K562 (cell line): Measurements from ENCODE around the gene NOD1. TPM values are rescaled to one million over a fixed set of nuclear protein-coding genes. Genes with fewer than 3 reads are reported as not detected.
A peak's percentile ranks its signal among the peaks of the same experiment; 100 is the strongest.

Experiments
- ATAC-seq: fragments of 200-7000 bp; cut with Tn5 transposase; 3 replicates; pipeline ENCODE4 v1.9.1; 2020; ENCODE audit warnings: moderate library complexity
- BruUV-seq: library from RNA; stranded (reverse); fragments of 400-500 nt; replicated peaks from 2 replicates; lab custom pipeline; 2021; lab: Mats Ljungman, UMichigan
- CTCF ChIA-PET: fragments of 300-600 bp; formaldehyde crosslinking; extraction: SDS; loops from one replicate; lab custom pipeline; 2021; ENCODE audit warnings: low intra/inter-chr PET ratio; lab: Yijun Ruan, JAX
- POLR2A ChIA-PET: fragments of 300-600, 350-650 bp; sonication (Branson Sonifier 250); formaldehyde crosslinking; extraction: SDS; loops from one replicate; lab custom pipeline; 2021; ENCODE audit warnings: antibody characterized with exemption, inconsistent platforms; lab: Yijun Ruan, JAX
- DNase-seq, 4 experiments: peaks; one replicate each; pipeline versions ENCODE4 v3.0.0 to v3.0.0-alpha.2; 2011 to 2018; ENCODE audit warnings: low spot score in 3 of 4, mixed read lengths in 3 of 4; ENCODE audit errors: extremely low read depth in 1 of 4
- FAIRE-seq: peaks from 2 replicates; lab custom pipeline; 2011; peaks lifted over from hg19 to GRCh38; lab: Jason Lieb, UNC
- H2AFZ ChIP-seq: 2 replicates; pipeline ENCODE4 v1.6.0; 2011; ENCODE audit warnings: low read depth, low read length, control low read depth, inconsistent platforms
- H3K27ac ChIP-seq: fragments of 200-600 bp; 3 replicates; pipeline ENCODE4 v1.8.0; 2011; ENCODE audit warnings: low read depth, mild to moderate bottlenecking, control low read depth, inconsistent platforms, low read length, moderate library complexity, mixed read lengths; ENCODE audit errors: extremely low read depth
- H3K27me3 ChIP-seq, 2 experiments: fragments of 300-600 bp in 1 of 2; 2 replicates in 1 of 2; 3 replicates in 1 of 2; pipeline versions ENCODE4 v1.6.0 to v1.8.0; 2011; ENCODE audit warnings: inconsistent platforms in 2 of 2, low read length in 2 of 2, mild to moderate bottlenecking in 1 of 2, mixed read lengths in 1 of 2, moderate library complexity in 1 of 2; ENCODE audit not compliant: control insufficient read depth in 2 of 2, insufficient read depth in 2 of 2
- H3K36me3 ChIP-seq: fragments of 300-600 bp; 3 replicates; pipeline ENCODE4 v1.8.0; 2011; ENCODE audit warnings: mild to moderate bottlenecking, low read length, inconsistent platforms; ENCODE audit not compliant: control insufficient read depth, insufficient read depth
- H3K4me1 ChIP-seq, 2 experiments: fragments of 200-600 bp in 1 of 2; replicated peaks in 1 of 2; 2 replicates in 1 of 2; 3 replicates in 1 of 2; pipeline versions ENCODE4 v1.5.1 to v1.8.0; 2011; ENCODE audit warnings: inconsistent platforms in 2 of 2, low read length in 2 of 2, mild to moderate bottlenecking in 1 of 2, mixed read lengths in 1 of 2, moderate library complexity in 1 of 2; ENCODE audit not compliant: control insufficient read depth in 2 of 2, insufficient read depth in 2 of 2
- H3K4me2 ChIP-seq: 2 replicates; pipeline ENCODE4 v1.6.1; 2011; ENCODE audit warnings: low read length, control low read depth, inconsistent platforms, mixed read lengths; ENCODE audit not compliant: insufficient read depth
- H3K4me3 ChIP-seq: fragments of 200-600 bp; sonication (generic), shearing (Covaris generic); 2 replicates; pipeline ENCODE4 v1.5.1; 2016; ENCODE audit warnings: control low read depth, inconsistent platforms
- H3K79me2 ChIP-seq: fragments of 200-600 bp; 3 replicates; pipeline ENCODE4 v1.8.0; 2011; ENCODE audit warnings: low read length, inconsistent platforms; ENCODE audit not compliant: control insufficient read depth, insufficient read depth
- H3K9ac ChIP-seq, 2 experiments: 2 replicates each; pipeline versions ENCODE4 v1.6.0 to v1.6.1; 2011; ENCODE audit warnings: low read depth in 2 of 2, low read length in 2 of 2, control low read depth in 1 of 2, inconsistent platforms in 1 of 2, mild to moderate bottlenecking in 1 of 2, mixed read lengths in 1 of 2; ENCODE audit not compliant: insufficient read depth in 1 of 2
- H3K9me1 ChIP-seq: one replicate; pipeline ENCODE4 v1.6.0; 2011; ENCODE audit warnings: inconsistent platforms, mild to moderate bottlenecking, low read length, moderate library complexity; ENCODE audit not compliant: control insufficient read depth, insufficient read depth
- H3K9me3 ChIP-seq: replicated peaks from 2 replicates; pipeline ENCODE4 v1.5.1; 2011; ENCODE audit warnings: low read depth, low read length, inconsistent platforms; ENCODE audit not compliant: control insufficient read depth, insufficient read depth
- H4K20me1 ChIP-seq: replicated peaks from 2 replicates; pipeline ENCODE4 v1.6.1; 2011; ENCODE audit warnings: low read length, inconsistent platforms, mixed read lengths; ENCODE audit not compliant: control insufficient read depth, insufficient read depth
- CEBPB ChIP-seq: fragments of 450-650 bp; IDR thresholded peaks from 2 replicates; pipeline ENCODE4 v1.6.1; 2016; ENCODE audit warnings: missing genetic modification characterization, missing compliant biosample characterization
- CHD2 ChIP-seq: IDR thresholded peaks from 2 replicates; pipeline ENCODE4 v1.6.1; 2011; ENCODE audit warnings: low read depth, low read length
- MTA1 ChIP-seq: fragments of 450-650 bp; IDR thresholded peaks from 2 replicates; pipeline ENCODE4 v1.6.1; 2017; ENCODE audit warnings: borderline replicate concordance
- RBM25 ChIP-seq: fragments of 200-400 bp; formaldehyde crosslinking; IDR thresholded peaks from 2 replicates; pipeline ENCODE4 v1.6.1; 2018; ENCODE audit warnings: low read length, low read depth, moderate library complexity; ENCODE audit not compliant: severe bottlenecking
- SPI1 ChIP-seq: IDR thresholded peaks from 2 replicates; pipeline ENCODE4 v1.6.1; 2011; ENCODE audit warnings: low read depth, low read length, control low read depth, borderline replicate concordance
- TRIM28 ChIP-seq: fragments of 450-650 bp; IDR thresholded peaks from 2 replicates; pipeline ENCODE4 v1.6.1; 2017
- WGBS: fragments of 100-300 bp; shearing (Covaris generic); methylation state at CpG from one replicate; pipeline ENCODE4 v1.1.6; 2016; ENCODE audit warnings: low coverage, mixed read lengths; ENCODE audit not compliant: insufficient coverage; ENCODE audit errors: missing lambda C conversion rate; 5-methylcytosine and 5-hydroxymethylcytosine counted together
- in situ Hi-C: fragments of 300-500 bp; cut with MboI; formaldehyde crosslinking; loops from 4 replicates; pipeline ENCODE4 v1.15.0; 2018; ENCODE audit warnings: inconsistent platforms, mixed read lengths
- intact Hi-C: fragments of 100-400 bp; cut with micrococcal nuclease; formaldehyde crosslinking; loops from 2 replicates; pipeline ENCODE4 v1.14.2; 2022
- polyA plus RNA-seq, 8 experiments: library from polyadenylated mRNA; depleted of rRNA in 4 of 8; stranded (reverse) in 5 of 8; unstranded in 3 of 8; fragments of >200 nt; fragmentation: Nextera tagmentation in 2 of 8; fragmentation: Illumina TruSeq in 1 of 8; extraction: Ambion mirVana in 2 of 8; extraction: Trizol in 1 of 8; gene quantifications; 2 replicates each; pipeline versions ENCODE4 v1.2.1 to v1.2.3, GENCODE V29; 2011 to 2014; ENCODE audit warnings: inconsistent platforms in 1 of 8, missing spikeins in 1 of 8
- total RNA-seq, 7 experiments: library from RNA; depleted of rRNA in 6 of 7; stranded (reverse); fragments of >200 nt in 6 of 7; fragmentation: Illumina TruSeq in 2 of 7; extraction: Trizol in 2 of 7; gene quantifications; 2 replicates each; pipeline versions ENCODE4 v1.2.1 to v1.2.3, GENCODE V29; 2011 to 2021; ENCODE audit warnings: low replicate concordance in 1 of 7

Gene NOD1
- total and polyA plus RNA-seq, 9 of the 15 experiments (the other 6 are each of a cell fraction or from before 2014, with no cell fraction given) = 0.34 to 7.1 (median 4.7) TPM

- CTCF ChIA-PET = no interaction called here
Measured at GRCh38 chr7:30502470-30503251, 24.1 kb upstream of the NOD1 start.

DNA sequence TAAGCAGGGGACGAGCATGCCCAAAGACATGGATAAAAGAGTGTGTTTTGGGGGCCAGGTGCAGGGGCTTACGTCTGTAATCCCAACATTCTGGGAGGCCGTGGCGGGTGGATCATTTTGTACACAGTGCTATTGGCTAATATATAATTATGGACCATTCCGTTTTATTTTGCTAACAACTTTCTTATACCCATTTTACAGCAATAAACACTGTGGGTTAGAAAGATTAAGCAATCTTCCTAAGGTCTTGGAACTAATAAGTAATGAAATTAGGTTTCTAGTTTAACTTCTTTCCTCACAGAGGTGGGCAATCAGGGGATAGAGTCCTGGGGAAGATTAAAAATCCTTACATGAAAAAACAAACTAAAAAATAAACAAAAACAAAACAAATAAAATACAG, 22.7 kb upstream of the NOD1 start:
- Histone ChIP-seq H3K36me3 (peaks cover 55% of the 10 kb centered on the region), H3K9me1 (no peaks in the 10 kb centered on the region), H3K27me3 (no peaks in the 10 kb centered on the region), H3K4me1 (peaks cover 14 to 16% of the 10 kb centered on the region in 2 experiments; a peak in 4 of 5 replicates), H4K20me1 (no peaks in the 10 kb centered on the region), H3K9ac (no peak overlapping the region), H3K27ac (no peak overlapping the region), H3K79me2 (peaks cover 51% of the 10 kb centered on the region), H3K9me3 (no peaks in the 10 kb centered on the region; the same call in 1 of the 2 replicates), H2AFZ (no peak overlapping the region), H3K4me3 (no peak overlapping the region), H3K4me2 (no peak overlapping the region)
- in situ Hi-C loops (no loop called here), intact Hi-C loops (no loop called here)
- 85% methylated on average over 5 of the region's 5 CpGs for WGBS
- TF ChIP-seq RBM25 = peak; percentile 57
- no peak for TF ChIP-seq MTA1
- no peak for TF ChIP-seq TRIM28
- 0 out of 2 replicates have a peak, but pooled peaks have one; percentile 17 for TF ChIP-seq CEBPB (tag)
- FAIRE-seq (no peak), DNase-seq (no peak), ATAC-seq (no peak)
- ChIA-PET POLR2A (interaction anchor here (0.7 kb wide), 1 partner anchor 52 kb away, joined by 3 read pairs; no protein-coding TSS in a partner anchor), CTCF (no interaction called here)
- BruUV-seq = no TSS peak

More at GRCh38 chr7:30502470-30503251, 24.1 kb upstream of the NOD1 start:
- in situ Hi-C loops (no loop called here), intact Hi-C loops (no loop called here)
- WGBS = 83% methylated on average over 2 of the region's 2 CpGs
- TF ChIP-seq SPI1 = peak; percentile 71; the same call in 1 of the 2 replicates
- TF ChIP-seq CHD2 = no peak
- POLR2A ChIA-PET = no interaction called here
- Histone ChIP-seq H3K9me1 (no peaks in the 10 kb centered on the region), H3K27me3 (no peaks in the 10 kb centered on the region), H3K4me1 (peaks cover 14 to 16% of the 10 kb centered on the region in 2 experiments; a peak in 4 of 5 replicates), H3K4me2 (peak overlapping the region; percentile 98; the same call in 1 of the 2 replicates), H3K9ac (peak overlapping the region in 1 of 2 experiments; percentile 77; a peak in 1 of 4 replicates), H3K9me3 (no peaks in the 10 kb centered on the region), H2AFZ (no peak overlapping the region), H4K20me1 (no peaks in the 10 kb centered on the region), H3K27ac (no peak overlapping the region), H3K36me3 (peaks cover 43% of the 10 kb centered on the region), H3K4me3 (0 out of 2 replicates have a peak overlapping the region, but pooled peaks have one; percentile 82), H3K79me2 (peaks cover 51% of the 10 kb centered on the region)
- BruUV-seq = no TSS peak
- FAIRE-seq = no peak
- no peak for DNase-seq
- no peak for ATAC-seq
